ENCODE results near the gene ABCC2.

The ABCC2 gene

DNA sequence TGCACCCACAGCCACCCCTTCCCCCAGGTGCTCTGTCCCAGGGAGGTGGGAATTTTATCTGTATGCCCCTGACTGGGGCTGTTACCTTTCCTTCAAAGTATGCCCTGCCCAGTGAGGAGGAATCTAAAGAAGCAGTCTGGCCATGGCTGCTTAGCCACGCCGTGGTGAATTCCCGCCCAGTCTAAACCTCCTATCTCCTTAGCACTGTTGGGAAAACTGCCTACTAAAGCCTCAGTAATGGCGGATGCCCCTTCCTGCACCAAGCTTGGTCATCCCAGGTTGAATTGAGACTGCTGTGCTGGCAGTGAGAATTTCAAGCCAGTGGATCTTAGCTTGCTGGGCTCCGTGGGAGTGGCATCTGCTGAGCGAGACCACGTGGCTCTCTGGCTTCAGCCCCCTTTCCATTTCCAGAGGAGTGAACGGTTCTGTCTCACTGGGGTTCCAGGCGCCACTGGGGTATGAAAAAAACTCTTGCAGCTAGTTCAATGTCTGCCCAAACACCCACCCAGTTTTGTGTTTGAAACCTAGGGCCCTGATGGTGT, 87.2 kb downstream of the ABCC2 start:
- TF ChIP-seq, protein P1, sequence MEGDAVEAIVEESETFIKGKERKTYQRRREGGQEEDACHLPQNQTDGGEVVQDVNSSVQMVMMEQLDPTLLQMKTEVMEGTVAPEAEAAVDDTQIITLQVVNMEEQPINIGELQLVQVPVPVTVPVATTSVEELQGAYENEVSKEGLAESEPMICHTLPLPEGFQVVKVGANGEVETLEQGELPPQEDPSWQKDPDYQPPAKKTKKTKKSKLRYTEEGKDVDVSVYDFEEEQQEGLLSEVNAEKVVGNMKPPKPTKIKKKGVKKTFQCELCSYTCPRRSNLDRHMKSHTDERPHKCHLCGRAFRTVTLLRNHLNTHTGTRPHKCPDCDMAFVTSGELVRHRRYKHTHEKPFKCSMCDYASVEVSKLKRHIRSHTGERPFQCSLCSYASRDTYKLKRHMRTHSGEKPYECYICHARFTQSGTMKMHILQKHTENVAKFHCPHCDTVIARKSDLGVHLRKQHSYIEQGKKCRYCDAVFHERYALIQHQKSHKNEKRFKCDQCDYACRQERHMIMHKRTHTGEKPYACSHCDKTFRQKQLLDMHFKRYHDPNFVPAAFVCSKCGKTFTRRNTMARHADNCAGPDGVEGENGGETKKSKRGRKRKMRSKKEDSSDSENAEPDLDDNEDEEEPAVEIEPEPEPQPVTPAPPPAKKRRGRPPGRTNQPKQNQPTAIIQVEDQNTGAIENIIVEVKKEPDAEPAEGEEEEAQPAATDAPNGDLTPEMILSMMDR (IDR thresholded peaks at IDR 0.05; ENCODE audit: insufficient read depth, low read length, missing control alignments) = no peak
- DNase-seq (ENCODE audit: low read depth, low spot score) = no peak
- ChIA-PET CTCF (interaction anchor here (1.0 to 1.8 kb wide), 3 partner anchors 24 to 176 kb away, joined by 4 to 5 read pairs (median 5); partner anchors contain the start of gene DNMBP), POLR2A (no interaction called here)
- H3K4me3 ChIP-seq (ENCODE audit: low read depth, low read length) = no peak overlapping the region

DNA sequence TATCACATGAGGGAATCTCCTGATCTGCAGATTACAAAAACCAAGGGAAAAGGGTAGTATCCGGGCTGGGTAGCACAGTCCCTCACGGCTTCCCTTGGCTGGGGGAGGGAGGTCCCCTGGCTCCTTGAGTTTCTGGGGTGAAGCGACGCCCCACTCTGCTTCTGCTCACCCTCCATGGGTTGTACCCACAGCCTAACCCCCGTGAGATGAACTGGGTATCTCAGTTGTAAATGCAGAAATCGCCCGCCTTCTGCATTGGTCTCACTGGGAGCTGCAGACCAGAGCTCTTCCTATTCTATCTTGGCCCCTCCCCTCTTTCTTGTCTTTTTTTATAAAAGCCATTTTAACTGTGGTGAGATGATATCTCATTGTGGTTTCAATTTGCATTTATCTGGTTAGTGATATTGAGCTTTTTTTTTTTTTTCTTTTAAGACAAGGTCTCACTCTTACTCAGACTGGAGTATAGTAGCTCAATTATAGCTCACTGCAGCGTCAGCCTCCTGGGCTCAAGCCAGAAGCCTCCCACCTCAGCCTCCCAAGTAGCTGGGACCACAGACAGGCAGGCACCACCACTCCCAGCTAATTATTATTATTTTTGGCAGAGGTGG, 87.8 kb downstream of the ABCC2 start:
- TF ChIP-seq, protein P1 (IDR thresholded peaks at IDR 0.05; ENCODE audit: insufficient read depth, low read length, missing control alignments) = no peak
- no peak for DNase-seq (ENCODE audit: low read depth, low spot score)
- ChIA-PET CTCF (interaction anchor here (0.7 to 1.8 kb wide), 3 partner anchors 15 to 139 kb away, joined by 3 to 5 read pairs (median 5); partner anchors contain the start of gene DNMBP), POLR2A (no interaction called here)
- H3K4me3 ChIP-seq (ENCODE audit: low read depth, low read length) = no peak overlapping the region

DNA sequence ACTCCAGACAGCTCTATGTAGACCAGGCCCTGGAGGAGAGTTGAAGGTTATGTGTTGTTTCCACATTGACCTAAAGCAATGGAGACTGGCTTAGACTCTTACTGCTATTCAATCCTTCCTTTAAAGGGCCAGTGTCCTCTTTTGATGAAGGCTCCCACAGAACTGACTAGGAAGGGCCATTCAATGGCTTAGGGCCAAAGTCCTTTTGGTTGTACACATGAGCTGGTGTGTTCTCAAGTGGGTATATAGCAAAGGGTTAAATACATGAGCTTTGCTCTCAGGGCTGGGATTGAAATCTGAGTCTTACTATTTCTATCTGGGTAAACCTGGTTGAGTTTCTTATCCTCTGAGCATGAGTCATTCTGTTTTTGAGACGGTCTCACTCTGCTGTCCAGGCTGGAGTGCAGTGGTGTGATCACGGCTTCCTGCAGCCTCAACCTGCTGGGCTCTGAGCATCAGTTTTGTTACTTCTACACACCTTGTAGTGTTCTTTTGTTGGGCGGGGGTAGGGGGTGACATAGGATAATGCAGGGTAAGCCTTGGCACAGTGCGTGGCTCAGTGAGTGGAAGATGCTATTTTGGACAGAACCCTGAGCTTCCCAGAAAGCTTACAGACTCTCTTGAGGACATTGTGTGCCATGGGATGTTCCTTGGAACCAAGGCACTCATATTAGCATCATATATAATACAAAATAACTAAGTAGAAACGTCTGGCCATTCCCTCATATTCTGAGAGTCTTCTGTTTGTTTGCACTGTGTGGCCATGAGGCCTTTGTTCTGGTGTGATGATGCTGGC, 90.1 kb downstream of the ABCC2 start:
- no peak overlapping the region for H3K4me3 ChIP-seq (ENCODE audit: low read depth, low read length)
- ChIA-PET POLR2A (no interaction called here), CTCF (interaction anchor here (1.0 to 6.3 kb wide), 5 partner anchors 11 to 173 kb away, joined by 3 to 23 read pairs (median 3); partner anchors contain the start of gene DNMBP)
- DNase-seq (ENCODE audit: low read depth, low spot score) = no peak
- TF ChIP-seq, protein P1 (IDR thresholded peaks at IDR 0.05; ENCODE audit: insufficient read depth, low read length, missing control alignments) = no peak

DNA sequence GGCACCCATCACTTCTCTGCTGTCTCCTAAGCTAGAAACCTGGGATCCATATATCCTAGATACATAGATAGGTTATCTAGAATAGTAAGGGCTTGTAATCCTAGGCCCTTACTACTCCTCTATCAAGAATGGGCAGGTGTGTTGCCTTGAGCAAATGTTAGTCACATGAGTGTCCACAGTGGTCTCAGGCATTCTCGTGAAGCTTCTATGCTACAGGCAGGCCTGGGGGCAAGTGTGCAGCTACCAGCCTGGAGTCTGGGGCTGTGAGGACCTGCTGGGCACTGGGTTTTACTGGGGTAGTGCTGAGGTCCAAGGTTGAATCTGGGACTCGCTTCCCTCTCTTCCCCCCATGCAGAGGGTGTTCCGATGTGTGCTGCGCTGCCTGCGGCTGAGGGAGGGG, 91.4 kb downstream of the ABCC2 start:
- DNase-seq (ENCODE audit: low read depth, low spot score) = no peak
- ChIA-PET CTCF (interaction anchor here (1.3 to 6.3 kb wide), 3 partner anchors 15 to 172 kb away, joined by 4 to 23 read pairs (median 12); no protein-coding TSS in a partner anchor), POLR2A (no interaction called here)
- TF ChIP-seq, protein P1 (IDR thresholded peaks at IDR 0.05; ENCODE audit: insufficient read depth, low read length, missing control alignments) = no peak
- H3K4me3 ChIP-seq (ENCODE audit: low read depth, low read length) = no peak overlapping the region

DNA sequence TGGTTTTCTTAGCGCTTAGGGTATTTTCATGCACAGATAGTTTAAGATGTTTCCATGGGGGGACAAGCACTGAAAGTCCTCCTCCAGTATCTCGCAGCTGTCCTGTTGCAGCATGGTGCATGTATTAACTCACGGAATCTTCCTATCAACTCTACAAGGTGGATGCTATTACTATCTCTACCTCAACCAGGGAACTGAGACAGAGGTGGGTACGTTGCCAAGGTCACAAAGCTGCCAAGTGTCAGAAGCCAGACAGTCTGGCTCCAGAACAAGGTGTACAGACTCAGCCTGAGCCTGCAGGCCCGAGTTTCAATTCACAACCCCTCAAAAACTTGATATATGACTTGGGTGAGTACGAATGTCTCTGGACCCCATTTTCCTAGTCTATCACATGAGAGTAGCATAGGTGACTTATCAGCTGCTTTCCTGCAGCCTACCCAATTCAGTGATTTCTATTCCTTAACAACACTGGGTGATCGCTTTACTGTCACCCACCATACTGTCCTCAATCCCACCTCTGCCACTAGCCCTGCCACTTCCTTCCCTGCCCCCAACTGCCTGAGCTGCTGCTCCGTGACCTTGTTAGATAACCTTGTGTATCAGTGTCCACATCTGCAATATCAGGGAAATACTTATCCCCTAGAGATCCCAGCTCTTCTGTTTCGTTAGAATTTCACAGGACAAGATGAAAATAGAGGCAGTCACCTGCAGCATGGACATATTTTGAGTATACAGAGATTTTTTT, 92.1 kb downstream of the ABCC2 start:
- POLR2A ChIA-PET = no interaction called here

More for the DNA sequence above, 92.1 kb downstream of the ABCC2 start:
- H3K4me3 ChIP-seq (ENCODE audit: low read depth, low read length) = no peak overlapping the region
- no peak for DNase-seq (ENCODE audit: low read depth, low spot score)
- TF ChIP-seq, protein P1 (IDR thresholded peaks at IDR 0.05; ENCODE audit: insufficient read depth, low read length, missing control alignments) = no peak
- CTCF ChIA-PET = interaction anchor here (1.9 to 6.3 kb wide), 4 partner anchors 20 to 171 kb away, joined by 5 to 23 read pairs (median 10); partner anchors contain the start of gene DNMBP

Measured in AG04449 (cell line).